GM23338 (cell line): Measurements from ENCODE around the gene IER3IP1.

Experiments
- EZH2 ChIP-seq: fragments of 200-600 bp; sonication (generic); IDR thresholded peaks from one replicate; pipeline ENCODE4 v1.8.0; 2017; ENCODE audit warnings: antibody characterized with exemption, mild to moderate bottlenecking, low read depth; ENCODE audit not compliant: unreplicated experiment
- EZH2phosphoT487 ChIP-seq: fragments of 200-600 bp; sonication (generic); IDR thresholded peaks from one replicate; pipeline ENCODE4 v1.8.1; 2018; ENCODE audit warnings: antibody characterized with exemption; ENCODE audit not compliant: unreplicated experiment
- STAT1 ChIP-seq: IDR thresholded peaks from one replicate; pipeline ENCODE4 v1.6.1; 2016; ENCODE audit warnings: antibody characterized with exemption; ENCODE audit not compliant: unreplicated experiment

DNA sequence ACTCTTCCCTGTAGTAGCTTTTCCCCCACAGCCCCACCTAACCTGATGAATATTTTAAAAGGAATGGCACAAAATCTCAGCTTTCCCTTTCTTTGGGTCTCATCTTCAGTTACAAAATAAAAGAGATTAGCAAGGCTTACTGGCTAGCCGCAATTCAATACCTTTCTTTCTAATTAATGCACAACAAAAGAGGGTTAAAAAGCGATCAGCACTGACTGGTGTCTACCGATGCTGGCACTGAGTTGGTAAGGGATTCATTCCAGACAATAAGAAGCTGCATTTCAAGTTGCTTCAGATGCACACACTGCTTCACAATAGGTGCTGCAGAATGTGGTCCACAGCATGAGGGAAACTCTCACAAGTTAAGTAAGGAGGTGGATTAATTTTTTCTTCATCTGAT, 67.8 kb downstream of the IER3IP1 start:
- no peak for TF ChIP-seq EZH2phosphoT487
- TF ChIP-seq STAT1: no peak
- no peak for TF ChIP-seq EZH2
